SK-MEL-5 (cell line): ENCODE measurements around the gene TTYH1. TPM values are rescaled to one million over a fixed set of nuclear protein-coding genes. Genes with fewer than 3 reads are reported as not detected.
A peak's percentile ranks its signal among the peaks of the same experiment; 100 is the strongest.

Experiments used
- DNase-seq: peaks from one replicate; pipeline ENCODE4 v3.0.0-alpha.2; 2016; ENCODE audit warnings: low read depth, low spot score
- in situ Hi-C: cut with HindIII; loops from 2 replicates; pipeline ENCODE4 v1.10.0; 2016; ENCODE audit warnings: low sequenced_read_pairs, high pct_unique_total_duplicates, low pct_unique_long_range_greater_than_20kb
- total RNA-seq: library from RNA; depleted of rRNA; stranded (reverse); fragments of >200 nt; shearing (Covaris generic); gene quantifications from 2 replicates; pipeline ENCODE4 v1.2.3, GENCODE V29; 2014

Gene TTYH1
- total RNA-seq, 1 experiment from 2014 or later, result 0.77 TPM

- in situ Hi-C loops, result no loop called here
- DNase-seq, result no peak
Observed at GRCh38 chr19:54418030-54418929, 3.0 kb downstream of the TTYH1 start.

GRCh38 chr19:54418930-54419800 lies 3.9 kb downstream of the TTYH1 start:
- DNase-seq, result no peak

DNA sequence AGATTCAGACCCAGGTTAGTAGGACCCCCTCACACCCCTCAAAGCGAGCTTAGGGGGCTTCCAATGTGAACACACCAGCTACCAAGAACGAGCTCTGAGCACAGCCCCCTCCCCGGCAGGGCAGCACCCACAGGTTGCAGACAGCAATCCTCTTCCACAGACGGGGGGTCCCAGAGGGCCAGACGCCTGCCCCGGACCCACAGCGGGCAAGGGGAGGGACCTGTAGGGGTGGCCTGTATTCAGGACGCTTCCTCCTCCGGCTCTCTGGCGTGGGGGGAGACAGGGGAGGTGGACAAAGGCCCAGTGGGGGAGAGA lies 4.8 kb downstream of the TTYH1 start:
- in situ Hi-C loops, result no loop called here
- no peak for DNase-seq

More at GRCh38 chr19:54418930-54419800, 3.9 kb downstream of the TTYH1 start:
- in situ Hi-C loops, result no loop called here

- in situ Hi-C loops, result no loop called here
- DNase-seq, result peak; percentile 66
Observed at GRCh38 chr19:54420383-54421168, 5.3 kb downstream of the TTYH1 start.

DNA sequence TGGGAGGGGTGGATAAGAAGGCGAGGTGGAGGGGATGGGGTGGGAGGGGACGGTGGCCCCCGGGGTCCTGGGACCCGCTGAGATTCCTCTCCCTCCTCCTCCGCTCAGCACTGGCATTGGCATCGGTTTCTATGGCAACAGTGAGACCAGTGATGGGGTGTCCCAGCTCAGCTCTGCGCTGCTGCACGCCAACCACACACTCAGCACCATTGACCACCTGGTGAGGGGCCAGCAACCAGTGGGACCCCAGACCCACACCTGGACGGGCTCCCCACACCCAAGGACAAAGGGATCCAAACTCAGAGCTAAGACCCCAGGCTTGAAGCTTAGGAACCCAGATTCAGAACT lies 5.9 kb downstream of the TTYH1 start:
- in situ Hi-C loops, result no loop called here
- no peak for DNase-seq

GRCh38 chr19:54421521-54421920 lies 6.3 kb downstream of the TTYH1 start:
- no peak for DNase-seq
- in situ Hi-C loops, result no loop called here

GRCh38 chr19:54422136-54422535 lies 6.9 kb downstream of the TTYH1 start:
- in situ Hi-C loops, result no loop called here
- no peak for DNase-seq

GRCh38 chr19:54424201-54424600 lies 8.9 kb downstream of the TTYH1 start:
- DNase-seq, result no peak
- in situ Hi-C loops, result no loop called here

DNA sequence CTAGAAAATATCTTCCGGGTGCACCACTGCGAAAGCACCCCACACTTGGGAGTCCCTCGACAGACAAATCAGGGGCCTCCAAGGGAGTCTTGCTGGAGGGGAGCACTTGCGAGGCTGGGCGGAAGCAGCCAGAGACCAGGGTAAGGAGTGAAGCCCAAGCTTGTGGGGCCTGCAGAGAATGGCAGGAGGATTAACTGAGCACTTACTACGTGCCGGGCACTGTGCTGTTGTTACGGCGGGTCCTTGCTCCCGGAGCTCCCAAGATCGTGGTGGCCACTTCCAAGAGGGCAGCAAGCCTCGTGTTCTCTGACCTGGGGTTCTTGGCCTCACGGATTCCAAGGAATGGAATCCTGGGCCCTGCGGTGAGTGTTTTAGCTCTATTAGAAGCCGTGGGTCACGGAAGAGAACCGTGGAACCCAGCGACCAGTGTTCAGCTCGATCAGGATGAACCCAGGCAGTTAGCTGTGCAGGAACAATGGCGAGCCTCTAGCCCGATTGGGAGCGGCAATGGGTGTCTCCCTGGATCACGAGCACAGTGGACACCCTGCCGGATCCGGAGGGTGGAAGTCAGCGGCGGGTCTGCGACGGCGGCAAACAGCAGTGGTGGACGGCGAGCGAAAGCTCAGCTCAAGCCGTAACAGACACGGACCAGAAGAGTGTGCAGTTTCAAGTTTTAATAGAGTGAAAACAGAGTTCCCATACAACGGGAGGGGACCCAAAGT lies 9.6 kb downstream of the TTYH1 start:
- DNase-seq, result no peak
- in situ Hi-C loops, result no loop called here

- no peak for DNase-seq
- in situ Hi-C loops, result no loop called here
Observed at GRCh38 chr19:54425382-54425723, 10.1 kb downstream of the TTYH1 start.

DNA sequence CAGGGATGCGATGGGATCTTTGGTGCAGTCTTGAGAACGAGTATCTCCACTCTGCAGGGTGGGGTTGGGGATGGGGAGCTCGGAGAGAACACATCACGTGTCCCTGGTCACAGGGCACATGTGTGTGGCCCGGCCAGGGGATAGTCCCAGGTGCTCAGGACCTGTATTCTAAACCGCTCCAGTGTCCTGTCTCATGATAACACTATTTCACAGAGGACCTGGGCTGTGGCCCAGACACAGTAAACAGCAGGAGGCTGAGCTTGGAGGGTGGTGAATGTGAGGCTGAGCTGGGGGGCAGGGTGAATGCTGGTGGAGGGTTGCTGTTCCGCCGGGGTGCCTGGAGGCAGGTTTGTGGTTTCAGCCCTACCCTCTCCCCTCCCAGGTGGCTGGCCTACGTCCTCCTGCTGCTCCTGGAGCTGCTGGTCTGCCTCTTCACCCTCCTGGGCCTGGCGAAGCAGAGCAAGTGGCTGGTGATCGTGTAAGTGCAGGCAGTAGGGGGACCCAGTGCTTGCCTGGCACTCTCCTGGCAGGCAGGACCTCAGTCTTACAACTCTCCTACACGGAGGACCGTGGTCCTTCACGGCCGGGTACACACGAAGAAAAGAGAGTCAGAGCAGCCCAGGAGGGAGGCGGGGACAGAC lies 11.1 kb downstream of the TTYH1 start:
- no peak for DNase-seq
- in situ Hi-C loops, result no loop called here

GRCh38 chr19:54427586-54427985 lies 12.3 kb downstream of the TTYH1 start:
- in situ Hi-C loops, result no loop called here
- no peak for DNase-seq

- in situ Hi-C loops, result no loop called here
Observed at GRCh38 chr19:54428323-54429175, 13.3 kb downstream of the TTYH1 start.

GRCh38 chr19:54429176-54429495 lies 13.9 kb downstream of the TTYH1 start:
- in situ Hi-C loops, result no loop called here
- DNase-seq, result no peak

More at GRCh38 chr19:54428323-54429175, 13.3 kb downstream of the TTYH1 start:
- DNase-seq, result no peak

DNA sequence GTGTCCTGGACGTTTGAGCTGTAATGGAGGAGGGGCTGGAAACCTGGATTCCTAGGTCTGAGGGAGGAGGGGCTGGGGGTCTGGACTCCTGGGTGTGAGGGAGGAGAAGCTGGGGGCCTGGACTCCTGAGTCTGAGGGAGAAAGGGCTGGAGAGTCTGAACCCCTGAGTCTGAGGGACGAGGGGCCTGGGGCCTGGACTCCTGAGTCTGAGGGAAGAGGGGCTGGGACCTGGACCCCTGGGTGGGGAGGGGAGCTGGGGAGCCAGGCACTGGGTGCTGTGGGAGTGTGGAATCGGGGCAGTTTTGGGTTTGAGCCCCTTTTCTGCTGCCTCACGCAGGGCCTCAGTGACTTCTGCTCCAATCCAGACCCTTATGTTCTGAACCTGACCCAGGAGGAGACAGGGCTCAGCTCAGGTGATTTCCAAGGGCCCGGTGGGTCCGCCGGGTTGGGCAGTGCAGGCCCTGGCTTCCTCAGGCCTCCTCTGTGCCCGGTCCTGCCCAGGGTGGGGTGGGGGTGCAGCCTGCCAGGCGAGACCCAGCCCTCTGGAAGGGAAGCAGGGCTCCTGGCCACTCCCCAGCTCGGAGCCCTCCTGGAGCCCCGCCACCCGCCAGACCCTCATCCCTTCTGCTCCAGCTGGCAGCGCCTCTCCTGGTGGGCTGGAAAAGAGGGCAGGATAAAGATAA lies 14.4 kb downstream of the TTYH1 start:
- in situ Hi-C loops, result no loop called here
- DNase-seq, result no peak
